Measurements from ENCODE around the gene CEACAM21.

- TF ChIP-seq CTCF (IDR thresholded peaks at IDR 0.05; ENCODE audit: low read length) (no peak), EZH2 (optimal IDR thresholded peaks at IDR 0.05; ENCODE audit: low read depth, low read length) (no peak), EZH2phosphoT487 (IDR thresholded peaks at IDR 0.05; ENCODE audit: low read length) (no peak)
Observed at GRCh38 chr19:41615207-41615606, 39.2 kb downstream of the CEACAM21 start.
